Motor neuron (in vitro differentiated cells): ENCODE measurements around the gene POP4. TPM values are rescaled to one million over a fixed set of nuclear protein-coding genes. Genes with fewer than 3 reads are reported as not detected.

ENCODE experiments used
- ATAC-seq, 8 experiments: fragments of 200-7000 bp; cut with Tn5 transposase; replicated peaks in 6 of 8; 2 replicates each; pipeline ENCODE4 v1.8.0; 2021; ENCODE audit warnings: mild to moderate bottlenecking in 8 of 8, moderate library complexity in 8 of 8
- H3K27ac ChIP-seq, 2 donors: fragments of 250-450 bp; sonication (Bioruptor Pico); 2 replicates each; pipeline ENCODE4 v1.9.0; 2021; ENCODE audit warnings: antibody characterized with exemption in 2 of 2, mild to moderate bottlenecking in 2 of 2, moderate library complexity in 1 of 2
- H3K4me1 ChIP-seq, 2 donors: fragments of 250-450 bp; sonication (Bioruptor Pico); replicated peaks in 1 of 2; 2 replicates each; pipeline ENCODE4 v1.6.1; 2021; ENCODE audit warnings: antibody characterized with exemption in 2 of 2, mild to moderate bottlenecking in 2 of 2, moderate library complexity in 1 of 2
- H3K4me3 ChIP-seq, 5 donors: fragments of 250-450 bp; sonication (Bioruptor Pico); 2 replicates each; pipeline ENCODE4 v1.9.0; 2021; ENCODE audit warnings: antibody characterized with exemption in 5 of 5, mild to moderate bottlenecking in 5 of 5, moderate library complexity in 4 of 5
- WGBS, 10 experiments: fragments of 450-650 bp; shearing (Covaris generic); methylation state at CpG; one replicate each; pipeline ENCODE4 v1.0.0; 2022; 5-methylcytosine and 5-hydroxymethylcytosine counted together
- in situ Hi-C, 9 experiments: fragments of 400-800 bp; cut with MboI; loops; one replicate each; pipeline ENCODE4 v1.15.0; 2021; ENCODE audit warnings: low sequenced_read_pairs in 9 of 9, low pct_unique_long_range_greater_than_20kb in 2 of 9; ENCODE audit not compliant: unreplicated experiment in 9 of 9
- total RNA-seq, 8 experiments: library from RNA; unstranded; fragments of 300-600 nt; gene quantifications; 2 replicates each; pipeline versions ENCODE4 v1.2.3 to v1.2.4, GENCODE V29; 2022

POP4 gene
- total RNA-seq, 8 experiments from 2014 or later: 38.2 to 115 (median 66.1) TPM

GRCh38 chr19:29665826-29666577 lies 59.9 kb downstream of the POP4 start:
- peaks cover 18 to 22% of the 10 kb centered on the region in 2 donors for H3K4me1 ChIP-seq
- H3K27ac ChIP-seq: no peak overlapping the region
- in situ Hi-C loops: no loop called here

More at GRCh38 chr19:29665826-29666577, 59.9 kb downstream of the POP4 start:
- peak overlapping the region; percentile 47 to 88 (median 60) for H3K4me3 ChIP-seq
- ATAC-seq: peak in 5 of 8 experiments; percentile 1 to 12 (median 6)
- 0 to 8% (median 5%) methylated on average over 4 to 6 of the region's 30 CpGs; no CpG with 5 or more reads in 6 of the 10 experiments for WGBS, 10 experiments

Other genes with a start within 250 kb of the POP4 start
- gene VSTM2B, start 80.3 kb upstream of the POP4 start, total RNA-seq: 1 to 10 TPM in 5 of 8 experiments, under 1 TPM in 1, not detected in 2; 0.31 to 8.8 (median 7.2) TPM
- 10 to 100 TPM in 1 of 8 experiments, 1 to 10 TPM in 7; 1.1 to 15.3 (median 1.4) TPM for gene PLEKHF1, start 59.2 kb downstream of the POP4 start, total RNA-seq
- 10 to 100 TPM; 11.1 to 29.3 (median 16.6) TPM for gene C19orf12, start 109.0 kb downstream of the POP4 start, total RNA-seq
- gene CCNE1, start 205.7 kb downstream of the POP4 start, total RNA-seq: 10 to 100 TPM in 4 of 8 experiments, 1 to 10 TPM in 4; 3.9 to 19.5 (median 9.3) TPM